Stimulated activated CD8-positive, alpha-beta memory T cell treated with anti-CD3 and anti-CD28 coated beads, Interleukin-2, amount 100 ng/mL, for 48 hours (primary cell): ENCODE data around the gene NSF.

ENCODE experiments used
- DNase-seq, 2 donors: peaks; one replicate each; pipeline ENCODE4 v3.0.0-alpha.2; 2020; ENCODE audit warnings: low read depth in 2 of 2

Gene NSF

GRCh38 chr17:46717999-46718398 lies 127.5 kb downstream of the NSF start:
- DNase-seq, result no peak

DNA sequence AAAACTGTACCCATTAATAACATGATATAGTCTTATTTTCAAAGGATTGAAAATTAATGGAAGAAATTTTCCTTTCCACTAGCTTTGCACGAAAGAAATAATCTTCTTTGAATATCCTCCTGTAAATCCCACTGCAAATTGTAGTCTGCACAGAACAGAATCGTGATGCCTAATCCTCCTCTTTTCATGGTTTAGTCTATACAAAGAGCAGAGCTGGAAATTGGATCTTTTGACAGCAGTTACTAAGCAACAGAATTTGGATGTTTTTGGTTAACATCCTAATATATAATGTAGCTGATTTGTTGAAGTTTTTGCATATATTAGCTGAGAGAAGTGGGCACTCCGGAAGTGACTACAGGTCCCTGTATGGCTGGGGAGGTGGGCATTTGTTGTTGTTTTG lies 129.4 kb downstream of the NSF start:
- DNase-seq, result no peak

GRCh38 chr17:46720408-46720807 lies 129.9 kb downstream of the NSF start:
- DNase-seq, result no peak

DNA sequence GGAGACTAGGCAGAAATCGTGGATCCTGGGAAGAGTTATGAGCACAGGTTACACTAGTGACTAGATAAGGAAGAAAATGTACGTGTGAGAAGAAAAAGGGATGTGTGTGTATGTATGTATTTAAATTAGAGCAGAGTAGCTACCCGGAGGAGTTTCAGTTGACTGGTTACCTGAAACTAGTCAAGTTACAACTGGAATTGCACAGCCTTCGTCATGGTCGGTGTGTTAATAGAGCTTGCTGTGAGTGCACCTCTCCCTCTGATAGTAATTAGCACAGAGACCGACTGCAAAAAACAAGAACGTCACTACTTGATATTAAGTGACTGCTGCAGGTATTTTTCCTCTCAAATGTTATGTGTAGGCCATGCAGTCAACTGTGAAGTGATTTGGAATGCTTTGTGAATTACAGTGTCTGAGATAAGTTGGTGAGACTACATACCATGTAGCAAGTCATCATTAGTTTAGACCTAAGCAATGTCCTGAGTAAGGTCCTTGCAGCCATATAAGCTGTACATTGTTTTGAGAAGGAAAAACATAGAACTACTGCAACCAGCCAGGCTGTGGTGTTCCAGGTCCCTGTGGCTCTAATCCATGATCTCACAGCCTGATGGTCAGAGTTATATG lies 132.3 kb downstream of the NSF start:
- DNase-seq, result no peak

- no peak for DNase-seq
These were observed 135.7 kb downstream of the NSF start for GRCh38 chr17:46726206-46726605.

- no peak for DNase-seq
These were observed 137.3 kb downstream of the NSF start for GRCh38 chr17:46727572-46728348.

- no peak for DNase-seq
These were observed 139.6 kb downstream of the NSF start for GRCh38 chr17:46730026-46730425.

GRCh38 chr17:46730679-46731078 lies 140.2 kb downstream of the NSF start:
- DNase-seq, result no peak

- no peak for DNase-seq
These were observed 141.7 kb downstream of the NSF start for GRCh38 chr17:46732160-46732559.

DNA sequence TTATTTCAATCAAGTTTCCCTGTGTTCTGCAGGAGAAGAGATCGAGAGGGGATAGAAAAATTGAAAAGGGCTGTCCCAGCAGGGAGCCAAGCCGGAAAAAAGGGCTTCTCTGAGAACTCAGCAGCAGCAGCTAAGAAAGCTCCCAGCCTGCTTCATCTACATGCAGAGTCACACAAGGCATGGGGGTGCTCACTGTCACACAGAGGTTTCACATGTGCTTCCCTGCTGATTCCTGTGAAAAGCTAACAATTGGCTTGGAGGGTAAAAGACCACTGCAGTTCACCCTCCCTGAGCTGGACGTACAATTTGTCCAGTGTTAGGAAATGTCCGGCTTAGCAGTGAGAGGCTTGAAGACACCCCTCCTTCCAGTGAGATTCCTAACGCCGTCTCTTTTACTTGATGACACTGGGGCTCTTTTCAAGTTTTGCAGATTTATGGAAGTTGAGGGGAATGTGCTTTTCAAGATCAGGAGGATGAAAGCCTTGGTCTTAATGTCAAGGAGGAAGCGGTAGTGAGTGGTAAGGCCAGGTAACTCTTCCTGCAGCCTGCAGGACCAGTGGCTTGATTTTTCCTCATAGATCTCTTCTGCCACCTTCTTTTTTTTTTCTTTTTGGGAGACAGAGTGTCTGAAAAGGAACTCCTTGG lies 142.4 kb downstream of the NSF start:
- DNase-seq, result no peak

DNA sequence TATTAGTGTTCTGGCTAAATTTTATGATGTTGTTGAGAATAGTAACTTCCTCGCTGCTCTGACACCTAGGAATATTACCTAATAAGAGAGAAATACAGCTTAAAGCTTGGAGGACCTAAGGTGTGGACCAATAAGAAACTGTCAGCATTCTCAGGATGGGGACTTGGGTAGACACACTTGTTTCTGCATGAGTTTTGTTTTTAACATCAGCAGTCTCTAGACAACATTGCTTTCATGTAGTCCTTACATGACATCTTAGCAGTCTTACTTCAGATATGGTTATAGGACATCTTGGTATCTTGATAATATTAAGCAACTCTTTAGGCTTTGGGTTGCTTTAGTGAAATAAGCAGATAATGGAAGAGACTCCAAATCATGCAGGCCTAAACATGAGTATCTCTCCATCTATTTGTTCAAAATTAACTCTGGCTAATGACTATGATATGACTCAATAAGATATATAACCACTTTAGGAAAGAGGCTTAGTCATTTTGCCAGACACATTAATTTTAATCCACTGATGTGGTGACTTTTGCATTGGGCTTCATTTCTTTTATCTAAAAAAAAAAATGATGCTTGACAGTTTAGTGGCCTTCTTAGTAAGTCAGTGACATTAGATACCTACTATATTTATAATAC lies 143.5 kb downstream of the NSF start:
- no peak for DNase-seq

- no peak for DNase-seq
These were observed 145.6 kb downstream of the NSF start for GRCh38 chr17:46736100-46736499.

GRCh38 chr17:46737326-46737725 lies 146.9 kb downstream of the NSF start:
- DNase-seq, result no peak

DNA sequence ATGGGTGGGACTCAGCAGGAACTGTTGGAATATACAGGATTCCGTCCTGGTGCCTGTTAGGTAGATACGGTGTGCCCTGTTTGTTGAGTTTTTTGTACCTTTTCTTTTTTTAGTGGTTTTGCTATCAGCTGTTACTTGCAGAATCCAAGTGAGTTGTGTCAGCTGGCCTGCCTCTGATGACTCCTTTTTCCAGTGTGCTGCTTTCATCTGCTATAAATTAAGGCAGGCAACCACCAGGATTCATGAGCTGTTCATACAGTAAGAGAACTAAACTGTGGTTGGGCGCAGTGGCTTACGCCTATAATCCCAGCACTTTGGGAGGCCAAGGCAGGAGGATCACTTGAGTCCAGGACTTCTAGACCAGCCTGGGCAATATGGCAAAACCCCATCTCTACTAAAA lies 148.1 kb downstream of the NSF start:
- no peak for DNase-seq

DNA sequence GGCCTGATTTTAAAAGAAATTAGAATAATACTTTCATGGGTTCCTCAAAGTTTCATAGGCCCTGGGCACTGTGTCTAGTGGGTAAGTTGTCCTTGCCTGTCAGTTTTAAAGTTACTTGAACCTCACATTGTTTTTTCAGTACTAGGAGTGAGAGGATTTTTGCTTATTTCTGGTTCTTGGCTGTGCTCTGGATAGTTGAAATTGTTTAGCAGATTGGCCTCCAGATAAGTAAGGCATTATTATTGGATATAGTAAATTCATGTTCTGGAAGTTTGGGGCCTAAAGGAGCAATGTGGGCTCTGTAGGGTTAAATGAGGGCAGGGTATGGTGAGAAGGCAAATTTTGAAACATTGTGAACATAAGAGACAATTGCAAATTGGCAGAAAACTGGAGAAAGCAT lies 149.5 kb downstream of the NSF start:
- DNase-seq, result no peak

- DNase-seq, result no peak
These were observed 150.8 kb downstream of the NSF start for GRCh38 chr17:46741122-46741730.

DNA sequence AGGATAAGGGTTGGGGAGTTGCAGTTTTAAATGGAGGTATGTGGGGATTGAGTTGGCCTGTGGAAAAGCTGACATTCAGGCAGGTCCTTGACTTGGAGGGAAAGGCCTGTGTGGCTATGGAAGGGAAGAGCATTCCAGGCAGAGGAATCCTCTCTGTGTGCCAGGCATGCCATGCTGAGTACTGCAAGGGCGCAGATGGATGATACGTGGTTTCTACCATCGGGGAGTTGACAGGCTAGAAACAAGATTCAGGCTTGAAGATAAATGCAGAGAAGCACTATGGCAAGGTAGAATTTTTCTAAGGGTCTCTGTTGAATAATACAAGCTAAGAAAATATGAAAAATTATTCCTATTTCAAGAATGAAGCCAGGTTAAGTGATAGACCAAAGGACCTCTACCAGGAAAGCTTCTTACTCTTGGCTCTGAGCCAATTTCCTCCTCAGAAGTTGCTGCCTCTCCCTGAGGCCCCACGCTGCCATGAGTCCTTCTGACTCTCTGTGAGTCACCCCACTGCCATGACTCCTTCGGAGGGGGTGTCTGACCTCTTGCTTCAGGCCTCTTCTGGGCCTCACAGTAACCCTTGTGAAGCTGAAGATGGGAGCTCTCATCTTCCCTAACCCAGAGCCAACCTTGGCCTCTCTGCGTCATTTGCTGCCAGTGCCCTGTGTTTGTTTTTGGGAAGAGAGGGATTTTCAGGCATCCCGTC lies 152.2 kb downstream of the NSF start:
- DNase-seq, result no peak

- DNase-seq, result no peak
These were observed 154.0 kb downstream of the NSF start for GRCh38 chr17:46744441-46744840.

DNA sequence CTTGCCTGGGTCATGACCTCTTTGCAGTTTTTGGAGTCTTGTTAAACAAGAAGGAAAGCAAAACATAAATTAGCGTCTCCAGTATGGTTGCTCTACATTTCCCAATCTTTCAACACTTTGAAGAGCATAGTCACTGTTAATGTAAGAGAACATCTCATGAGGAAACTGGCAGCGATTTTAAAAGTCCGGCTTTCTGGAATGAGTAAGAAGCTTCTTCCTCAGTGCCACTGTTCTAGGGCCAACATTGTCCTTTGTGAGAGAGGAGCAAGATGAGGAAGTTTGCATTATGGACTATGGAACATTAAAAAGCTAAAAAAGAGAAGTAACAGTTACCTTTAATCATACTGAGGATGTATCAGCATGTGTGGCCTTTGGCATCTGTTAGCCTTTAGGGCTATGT lies 154.9 kb downstream of the NSF start:
- no peak for DNase-seq

- no peak for DNase-seq
These were observed 161.0 kb downstream of the NSF start for GRCh38 chr17:46751425-46751824.

DNA sequence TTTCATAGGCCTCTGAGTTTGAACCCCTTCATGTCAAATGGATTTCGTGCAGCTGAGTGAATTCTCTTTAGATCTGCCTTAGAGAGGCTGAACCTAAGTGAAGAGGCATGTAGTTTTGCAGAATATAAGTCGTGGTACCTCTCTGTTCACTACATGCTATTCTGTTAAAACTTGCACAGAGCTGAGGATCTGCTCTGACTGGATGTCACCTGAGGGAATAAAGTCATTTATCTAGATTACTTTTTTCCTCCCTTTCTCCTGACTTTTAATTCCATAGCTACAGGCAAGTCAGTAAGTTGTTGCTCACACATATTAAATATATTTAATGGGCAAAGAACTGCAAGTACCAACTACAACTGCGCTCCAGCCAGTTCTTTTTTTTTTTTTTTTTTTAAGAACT lies 163.3 kb downstream of the NSF start:
- DNase-seq, result no peak
